Gastrocnemius medialis (tissue), 4 donors: ENCODE data around the gene PIP5K1C. TPM values are rescaled to one million over a fixed set of nuclear protein-coding genes. Genes with fewer than 3 reads are reported as not detected.

Experiments used
- ATAC-seq, 2 donors: fragments of 150-250 bp; one replicate each; pipeline ENCODE4 v1.9.1; 2016
- DNase-seq, 2 donors: peaks; one replicate each; pipeline ENCODE4 v3.0.0-alpha.2; 2019
- H3K27ac ChIP-seq, 4 donors: fragments of 200-600 bp; sonication (generic); 1 replicate in 1 of 4; 2 replicates in 3 of 4; pipeline ENCODE4 v1.5.1; 2016 to 2018; ENCODE audit warnings: mild to moderate bottlenecking in 2 of 4, moderate library complexity in 1 of 4
- H3K27me3 ChIP-seq, 3 donors: fragments of 200-600 bp; sonication (generic) in 2 of 3; 1 replicate in 1 of 3; 2 replicates in 2 of 3; pipeline versions ENCODE4 v1.5.1 to v1.6.0; 2016 to 2019; ENCODE audit warnings: mild to moderate bottlenecking in 1 of 3, moderate library complexity in 1 of 3
- H3K36me3 ChIP-seq, 2 donors: fragments of 200-600 bp; sonication (generic) in 1 of 2; one replicate each; pipeline ENCODE4 v1.5.1; 2017 to 2018
- H3K4me1 ChIP-seq, 2 donors: fragments of 200-600 bp; sonication (generic) in 1 of 2; one replicate each; pipeline ENCODE4 v1.5.1; 2016 to 2017; ENCODE audit warnings: mild to moderate bottlenecking in 2 of 2
- H3K4me3 ChIP-seq, 4 donors: fragments of 200-600 bp; sonication (generic) in 3 of 4; 1 replicate in 1 of 4; 2 replicates in 3 of 4; pipeline ENCODE4 v1.5.1; 2016 to 2019; ENCODE audit warnings: mild to moderate bottlenecking in 2 of 4
- H3K9me3 ChIP-seq, 3 donors: fragments of 200-600 bp; sonication (generic) in 2 of 3; 1 replicate in 1 of 3; 2 replicates in 2 of 3; pipeline ENCODE4 v1.5.1; 2016 to 2019
- CTCF ChIP-seq, 5 experiments: fragments of 450-650 bp in 3 of 5; fragments of 200-600 bp in 2 of 5; sonication (generic) in 2 of 5; IDR thresholded peaks in 4 of 5; conservative IDR thresholded peaks in 1 of 5; 1 replicate in 4 of 5; 2 replicates in 1 of 5; pipeline ENCODE4 v1.5.1; 2016 to 2019; ENCODE audit warnings: antibody characterized with exemption in 5 of 5, mild to moderate bottlenecking in 3 of 5, moderate library complexity in 3 of 5
- POLR2A ChIP-seq, 2 donors: fragments of 450-650 bp; IDR thresholded peaks; one replicate each; pipeline ENCODE4 v1.6.1; 2017; ENCODE audit warnings: antibody characterized with exemption in 2 of 2, mild to moderate bottlenecking in 2 of 2, moderate library complexity in 2 of 2
- in situ Hi-C, 4 donors: fragments of 200-750 bp; cut with MboI; loops; one replicate each; pipeline versions ENCODE4 v1.15.0 to v1.8.0; 2017; ENCODE audit warnings: low sequenced_read_pairs in 4 of 4
- intact Hi-C: fragments of 100-400 bp; cut with DNase I; formaldehyde crosslinking; loops from one replicate; pipeline ENCODE4 v1.15.1; 2023; ENCODE audit warnings: low total_unique reads
- total RNA-seq, 4 donors: library from RNA; depleted of rRNA; stranded (reverse); fragments of >200 nt; gene quantifications; one replicate each; pipeline versions ENCODE4 v1.1.0 to v1.2.3, GENCODE V29; 2016

PIP5K1C gene
- total RNA-seq, 4 donors from 2014 or later, result 8.2 to 18.0 (median 17.3) TPM

DNA sequence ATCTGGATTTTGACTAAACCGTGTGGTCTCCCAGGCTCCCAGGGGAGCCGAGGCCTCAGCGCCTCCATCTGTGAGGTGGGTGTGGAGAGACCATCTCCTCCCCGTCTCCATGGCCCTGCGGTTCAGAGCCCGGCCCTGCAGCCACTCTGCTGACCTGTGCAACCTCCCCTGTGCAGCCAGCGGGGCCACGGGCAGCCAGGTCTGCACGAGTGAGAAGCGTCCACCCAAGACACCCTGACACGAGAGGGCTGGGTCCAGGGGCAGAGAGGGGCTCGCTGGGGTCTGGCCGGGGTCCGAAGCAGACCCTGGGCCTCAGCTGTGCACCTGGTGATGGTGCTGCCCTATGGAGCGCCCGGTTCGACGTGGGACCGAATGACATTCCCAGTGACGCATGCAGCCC is 63.3 kb downstream of the PIP5K1C start:
- Histone ChIP-seq H3K36me3 (peaks cover 0 to 44% of the 10 kb centered on the region in 2 donors), H3K27me3 (no peaks in the 10 kb centered on the region), H3K9me3 (no peaks in the 10 kb centered on the region), H3K4me3 (no peak overlapping the region), H3K4me1 (no peaks in the 10 kb centered on the region), H3K27ac (no peak overlapping the region)
- DNase-seq (no peak), ATAC-seq (no peak)
- in situ Hi-C loops (no loop called here), intact Hi-C loops (no loop called here)
- TF ChIP-seq CTCF (IDR thresholded peaks at IDR 0.05 in 4 of 5, conservative IDR thresholded peaks at IDR 0.05 in 1 of 5) (no peak), POLR2A (IDR thresholded peaks at IDR 0.05) (no peak)

DNA sequence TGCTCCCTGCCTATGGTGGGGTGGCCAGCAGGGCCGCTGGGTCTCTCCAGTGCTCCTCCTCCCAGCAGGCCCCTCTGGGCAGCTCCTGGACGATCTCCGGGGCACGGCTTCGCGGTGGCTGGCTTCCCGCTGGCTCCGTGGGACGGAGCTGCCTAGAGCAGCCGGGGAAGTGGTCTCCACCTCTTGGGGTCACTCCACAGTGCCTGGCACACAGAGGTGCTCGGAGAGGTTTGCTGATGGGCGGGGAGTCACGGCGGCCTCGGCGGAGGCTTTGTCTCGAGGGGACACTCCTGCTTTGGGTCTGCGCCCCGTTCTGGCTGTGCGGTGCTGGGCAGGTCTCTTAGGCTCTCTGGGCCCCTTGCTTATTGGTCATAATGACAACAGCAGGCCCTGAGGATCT is 63.8 kb downstream of the PIP5K1C start:
- TF ChIP-seq POLR2A (IDR thresholded peaks at IDR 0.05) (no peak), CTCF (IDR thresholded peaks at IDR 0.05 in 4 of 5, conservative IDR thresholded peaks at IDR 0.05 in 1 of 5) (no peak)
- Histone ChIP-seq H3K27ac (no peak overlapping the region), H3K4me1 (no peaks in the 10 kb centered on the region), H3K4me3 (no peak overlapping the region), H3K27me3 (no peaks in the 10 kb centered on the region), H3K9me3 (no peaks in the 10 kb centered on the region), H3K36me3 (peaks cover 0 to 43% of the 10 kb centered on the region in 2 donors)
- in situ Hi-C loops, result no loop called here
- DNase-seq (no peak), ATAC-seq (no peak)
- intact Hi-C loops, result no loop called here

DNA sequence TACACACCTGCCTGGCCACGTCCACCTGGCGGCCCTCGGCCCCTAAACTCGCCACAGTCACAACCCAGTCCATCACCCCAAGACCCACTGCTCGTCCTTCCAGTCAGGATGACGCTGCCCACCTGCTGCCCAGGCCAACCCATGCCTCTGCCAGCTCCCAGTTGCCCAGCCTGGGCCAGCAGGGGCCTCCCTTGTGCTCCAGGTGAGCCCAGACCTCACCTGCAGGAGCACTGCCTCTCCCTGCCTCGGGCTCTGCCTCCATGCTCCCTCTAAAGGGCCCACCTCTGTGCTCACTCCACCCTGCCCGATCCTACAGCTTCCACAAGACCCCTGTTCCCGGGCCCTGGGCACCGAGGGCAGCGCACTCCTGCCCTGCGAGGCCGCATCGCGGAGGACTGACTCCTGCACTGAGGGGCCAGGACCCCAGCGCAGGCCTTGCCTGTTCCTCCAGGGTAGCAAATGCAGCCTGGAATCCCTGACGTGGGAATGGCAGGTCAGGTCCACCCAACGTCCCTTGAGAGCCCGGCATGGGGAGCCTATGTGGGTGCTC is 65.7 kb downstream of the PIP5K1C start:
- Histone ChIP-seq H3K36me3 (peaks cover 0 to 32% of the 10 kb centered on the region in 2 donors), H3K4me1 (no peaks in the 10 kb centered on the region), H3K9me3 (no peaks in the 10 kb centered on the region), H3K27ac (no peak overlapping the region), H3K4me3 (no peak overlapping the region), H3K27me3 (no peaks in the 10 kb centered on the region)
- TF ChIP-seq CTCF (IDR thresholded peaks at IDR 0.05 in 4 of 5, conservative IDR thresholded peaks at IDR 0.05 in 1 of 5), result no peak
- in situ Hi-C loops (no loop called here), intact Hi-C loops (no loop called here)
- ATAC-seq (no peak), DNase-seq (no peak)

GRCh38 chr19:3633559-3633988 is 66.7 kb downstream of the PIP5K1C start:
- H3K27me3 ChIP-seq, result no peaks in the 10 kb centered on the region
- H3K36me3 ChIP-seq, result peaks cover 0 to 22% of the 10 kb centered on the region in 2 donors
- ATAC-seq, result no peak
- TF ChIP-seq POLR2A (IDR thresholded peaks at IDR 0.05), result no peak
- no peak for TF ChIP-seq CTCF (IDR thresholded peaks at IDR 0.05 in 4 of 5, conservative IDR thresholded peaks at IDR 0.05 in 1 of 5)
- H3K9me3 ChIP-seq, result no peaks in the 10 kb centered on the region
- in situ Hi-C loops (no loop called here), intact Hi-C loops (no loop called here)
- no peaks in the 10 kb centered on the region for H3K4me1 ChIP-seq
- no peak overlapping the region for H3K4me3 ChIP-seq
- DNase-seq, result no peak
- H3K27ac ChIP-seq, result no peak overlapping the region
